OCI-LY3 (cell line): ENCODE data around the gene SMIM10L2A.

Experiments used
- EZH2phosphoT487 ChIP-seq: fragments of 200-600 bp; shearing (Covaris generic); IDR thresholded peaks from 2 replicates; pipeline ENCODE4 v1.6.1; 2018; ENCODE audit warnings: antibody characterized with exemption, mixed run types, low read depth
- TF ChIP-seq, protein P1 (sequence below): fragments of 200-600, 300-600 bp; sonication (generic); IDR thresholded peaks from 2 replicates; pipeline ENCODE4 v1.5.1; 2014; ENCODE audit warnings: antibody characterized with exemption, low read length, low read depth

- TF ChIP-seq, protein P1, sequence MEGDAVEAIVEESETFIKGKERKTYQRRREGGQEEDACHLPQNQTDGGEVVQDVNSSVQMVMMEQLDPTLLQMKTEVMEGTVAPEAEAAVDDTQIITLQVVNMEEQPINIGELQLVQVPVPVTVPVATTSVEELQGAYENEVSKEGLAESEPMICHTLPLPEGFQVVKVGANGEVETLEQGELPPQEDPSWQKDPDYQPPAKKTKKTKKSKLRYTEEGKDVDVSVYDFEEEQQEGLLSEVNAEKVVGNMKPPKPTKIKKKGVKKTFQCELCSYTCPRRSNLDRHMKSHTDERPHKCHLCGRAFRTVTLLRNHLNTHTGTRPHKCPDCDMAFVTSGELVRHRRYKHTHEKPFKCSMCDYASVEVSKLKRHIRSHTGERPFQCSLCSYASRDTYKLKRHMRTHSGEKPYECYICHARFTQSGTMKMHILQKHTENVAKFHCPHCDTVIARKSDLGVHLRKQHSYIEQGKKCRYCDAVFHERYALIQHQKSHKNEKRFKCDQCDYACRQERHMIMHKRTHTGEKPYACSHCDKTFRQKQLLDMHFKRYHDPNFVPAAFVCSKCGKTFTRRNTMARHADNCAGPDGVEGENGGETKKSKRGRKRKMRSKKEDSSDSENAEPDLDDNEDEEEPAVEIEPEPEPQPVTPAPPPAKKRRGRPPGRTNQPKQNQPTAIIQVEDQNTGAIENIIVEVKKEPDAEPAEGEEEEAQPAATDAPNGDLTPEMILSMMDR: peak; percentile 33
- TF ChIP-seq EZH2phosphoT487: no peak
Observed at GRCh38 chrX:135437867-135438733, 16.4 kb downstream of the SMIM10L2A start.
